Mucosa of stomach (tissue), 1 donor: ENCODE results near the gene MRPL22.

Experiments
- H3K27me3 ChIP-seq: one replicate; pipeline ENCODE4 v1.7.0; 2013; ENCODE audit warnings: mild to moderate bottlenecking, low read length; ENCODE audit not compliant: control insufficient read depth, insufficient read depth
- H3K36me3 ChIP-seq: one replicate; pipeline ENCODE4 v1.7.0; 2013; ENCODE audit warnings: low read length; ENCODE audit not compliant: control insufficient read depth, insufficient read depth
- H3K4me1 ChIP-seq: one replicate; pipeline ENCODE4 v1.7.0; 2013; ENCODE audit warnings: mild to moderate bottlenecking, low read length; ENCODE audit not compliant: control insufficient read depth, insufficient read depth
- H3K4me3 ChIP-seq: one replicate; pipeline ENCODE4 v1.7.0; 2013; ENCODE audit warnings: low read length
- H3K9ac ChIP-seq: one replicate; pipeline ENCODE4 v1.7.0; 2013; ENCODE audit warnings: mild to moderate bottlenecking, low read length, moderate library complexity
- H3K9me3 ChIP-seq: one replicate; pipeline ENCODE4 v1.7.0; 2013; ENCODE audit warnings: mild to moderate bottlenecking, low read length, moderate library complexity; ENCODE audit not compliant: control insufficient read depth
- donor health status: Pancreatic carcinoma.

Gene MRPL22

GRCh38 chr5:154945695-154946301, 4.9 kb downstream of the MRPL22 start:
- Histone ChIP-seq H3K9ac (no peak overlapping the region), H3K4me1 (no peaks in the 10 kb centered on the region), H3K9me3 (no peaks in the 10 kb centered on the region), H3K27me3 (no peaks in the 10 kb centered on the region), H3K4me3 (no peak overlapping the region), H3K36me3 (no peaks in the 10 kb centered on the region)

GRCh38 chr5:154947778-154948177, 6.9 kb downstream of the MRPL22 start:
- H3K9me3 ChIP-seq: no peaks in the 10 kb centered on the region
- no peak overlapping the region for H3K9ac ChIP-seq
- H3K36me3 ChIP-seq: no peaks in the 10 kb centered on the region
- no peaks in the 10 kb centered on the region for H3K4me1 ChIP-seq
- no peak overlapping the region for H3K4me3 ChIP-seq
- no peaks in the 10 kb centered on the region for H3K27me3 ChIP-seq

- Histone ChIP-seq H3K36me3 (no peaks in the 10 kb centered on the region), H3K4me1 (no peaks in the 10 kb centered on the region), H3K4me3 (no peak overlapping the region), H3K27me3 (no peaks in the 10 kb centered on the region), H3K9me3 (no peaks in the 10 kb centered on the region), H3K9ac (no peak overlapping the region)
These were observed 7.4 kb downstream of the MRPL22 start for GRCh38 chr5:154948313-154948712.

GRCh38 chr5:154949781-154950180, 8.9 kb downstream of the MRPL22 start:
- no peaks in the 10 kb centered on the region for H3K4me1 ChIP-seq
- H3K36me3 ChIP-seq: no peaks in the 10 kb centered on the region
- H3K9ac ChIP-seq: no peak overlapping the region
- no peaks in the 10 kb centered on the region for H3K27me3 ChIP-seq
- H3K9me3 ChIP-seq: no peaks in the 10 kb centered on the region
- H3K4me3 ChIP-seq: no peak overlapping the region

- Histone ChIP-seq H3K9ac (no peak overlapping the region), H3K36me3 (peaks cover 4% of the 10 kb centered on the region), H3K4me1 (no peaks in the 10 kb centered on the region), H3K4me3 (no peak overlapping the region), H3K9me3 (no peaks in the 10 kb centered on the region), H3K27me3 (no peaks in the 10 kb centered on the region)
These were observed 15.8 kb downstream of the MRPL22 start for GRCh38 chr5:154956712-154957111.

GRCh38 chr5:154962494-154962893, 21.6 kb downstream of the MRPL22 start:
- Histone ChIP-seq H3K4me1 (no peaks in the 10 kb centered on the region), H3K4me3 (no peak overlapping the region), H3K9ac (no peak overlapping the region), H3K36me3 (peaks cover 4% of the 10 kb centered on the region), H3K9me3 (no peaks in the 10 kb centered on the region), H3K27me3 (no peaks in the 10 kb centered on the region)

- Histone ChIP-seq H3K4me1 (no peaks in the 10 kb centered on the region), H3K27me3 (no peaks in the 10 kb centered on the region), H3K9ac (no peak overlapping the region), H3K36me3 (no peaks in the 10 kb centered on the region), H3K9me3 (no peaks in the 10 kb centered on the region), H3K4me3 (no peak overlapping the region)
These were observed 25.4 kb downstream of the MRPL22 start for GRCh38 chr5:154966081-154966841.

GRCh38 chr5:154966874-154967273, 26.0 kb downstream of the MRPL22 start:
- no peak overlapping the region for H3K4me3 ChIP-seq
- no peak overlapping the region for H3K9ac ChIP-seq
- H3K36me3 ChIP-seq: no peaks in the 10 kb centered on the region
- no peaks in the 10 kb centered on the region for H3K27me3 ChIP-seq
- no peaks in the 10 kb centered on the region for H3K4me1 ChIP-seq
- no peaks in the 10 kb centered on the region for H3K9me3 ChIP-seq

GRCh38 chr5:154967421-154968024, 26.6 kb downstream of the MRPL22 start:
- Histone ChIP-seq H3K4me1 (no peaks in the 10 kb centered on the region), H3K27me3 (no peaks in the 10 kb centered on the region)

GRCh38 chr5:154968953-154969352, 28.1 kb downstream of the MRPL22 start:
- Histone ChIP-seq H3K9me3 (no peaks in the 10 kb centered on the region), H3K4me3 (no peak overlapping the region), H3K36me3 (no peaks in the 10 kb centered on the region), H3K9ac (no peak overlapping the region), H3K27me3 (no peaks in the 10 kb centered on the region), H3K4me1 (no peaks in the 10 kb centered on the region)

More at GRCh38 chr5:154967421-154968024, 26.6 kb downstream of the MRPL22 start:
- Histone ChIP-seq H3K4me3 (no peak overlapping the region), H3K9ac (no peak overlapping the region), H3K9me3 (no peaks in the 10 kb centered on the region), H3K36me3 (no peaks in the 10 kb centered on the region)

- H3K27me3 ChIP-seq: no peaks in the 10 kb centered on the region
- no peaks in the 10 kb centered on the region for H3K36me3 ChIP-seq
- H3K9ac ChIP-seq: no peak overlapping the region
- no peaks in the 10 kb centered on the region for H3K4me1 ChIP-seq
- H3K4me3 ChIP-seq: no peak overlapping the region
- H3K9me3 ChIP-seq: no peaks in the 10 kb centered on the region
These were observed 29.9 kb downstream of the MRPL22 start for GRCh38 chr5:154970759-154971158.

GRCh38 chr5:154971501-154971900, 30.6 kb downstream of the MRPL22 start:
- H3K27me3 ChIP-seq: no peaks in the 10 kb centered on the region
- H3K4me1 ChIP-seq: no peaks in the 10 kb centered on the region
- no peaks in the 10 kb centered on the region for H3K36me3 ChIP-seq
- no peaks in the 10 kb centered on the region for H3K9me3 ChIP-seq
- no peak overlapping the region for H3K4me3 ChIP-seq
- no peak overlapping the region for H3K9ac ChIP-seq
